Measurements from ENCODE around the gene NAA40. TPM values are rescaled to one million over a fixed set of nuclear protein-coding genes. Genes with fewer than 3 reads are reported as not detected.

Gene NAA40
- total and polyA plus RNA-seq, 2 of the 4 experiments (the other 2 are of a cell fraction), result 15.2 to 24.7 TPM

DNA sequence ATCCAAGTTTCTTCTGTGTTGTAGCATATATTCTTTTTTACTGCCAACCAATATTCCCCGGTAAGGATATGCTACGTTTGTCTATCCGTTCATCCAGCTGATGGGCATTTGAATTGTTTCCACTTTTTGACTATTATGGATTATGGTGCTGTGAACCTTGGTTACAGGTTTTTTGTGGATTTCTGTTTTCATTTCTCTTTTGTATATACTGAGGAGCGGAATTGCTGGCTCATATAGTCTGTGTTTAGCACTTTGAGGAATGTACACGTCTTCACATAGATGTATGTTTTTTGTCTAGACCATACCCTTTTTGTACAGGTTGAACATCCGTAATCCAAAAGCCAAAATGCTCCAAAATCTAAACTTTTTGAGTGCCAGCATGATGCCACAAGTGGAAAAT is 45.4 kb upstream of the NAA40 start:
- no peak overlapping the region for H2BK15ac ChIP-seq (ENCODE audit: low read depth, low read length)
- H3K4ac ChIP-seq (ENCODE audit: low read depth, low read length), result no peak overlapping the region
- no peak overlapping the region for H2BK120ac ChIP-seq (ENCODE audit: low read depth, low read length)
- H3K56ac ChIP-seq (ENCODE audit: extremely low read depth, insufficient read depth, low read length), result no peak overlapping the region
- BruUV-seq (replicated peaks), result no TSS peak
- H3K4me3 ChIP-seq (ENCODE audit: insufficient read depth, low read depth, low read length), result no peak overlapping the region
- peaks cover 22% of the 10 kb centered on the region for H3K9me1 ChIP-seq (ENCODE audit: insufficient read depth, low read length)
- no peak overlapping the region for H3K27ac ChIP-seq (ENCODE audit: insufficient read depth, low read length)
- no peak for TF ChIP-seq CTCF (conservative IDR thresholded peaks at IDR 0.05; ENCODE audit: low read depth, low read length)
- no peak for TF ChIP-seq SMC3 (IDR thresholded peaks at IDR 0.05; ENCODE audit: low read depth, low read length)
- TF ChIP-seq RFX5 (IDR thresholded peaks at IDR 0.05; ENCODE audit: low read depth, low read length), result no peak
- H2AK9ac ChIP-seq (replicated peaks; ENCODE audit: low read depth, low read length, poor library complexity), result no peak overlapping the region
- no peak for ATAC-seq (ENCODE audit: low read depth)
- H3K4me1 ChIP-seq (ENCODE audit: control insufficient read depth, insufficient read depth, low read length), result peaks cover 2% of the 10 kb centered on the region
- H3K27me3 ChIP-seq (ENCODE audit: control insufficient read depth, insufficient read depth, low read length), result no peaks in the 10 kb centered on the region
- H3K4me2 ChIP-seq (ENCODE audit: low read depth, low read length), result no peak overlapping the region
- intact Hi-C loops (cut with micrococcal nuclease), result no loop called here
- H3K9me3 ChIP-seq (ENCODE audit: control insufficient read depth, insufficient read depth, low read length), result no peaks in the 10 kb centered on the region
- WGBS, 2 experiments (ENCODE audit: extremely low coverage in 2 of 2, insufficient read length in 1 of 2), result no CpG with 5 or more reads among the region's 6 CpGs
- no peak for DNase-seq
- no peak overlapping the region for H3K23ac ChIP-seq (ENCODE audit: low read depth, low read length)
- no peak overlapping the region for H2BK5ac ChIP-seq (ENCODE audit: low read depth, low read length, poor library complexity, severe bottlenecking)
- no peak overlapping the region for H2AK5ac ChIP-seq (ENCODE audit: low read depth, low read length)
- H3K14ac ChIP-seq (replicated peaks; ENCODE audit: low read depth, low read length), result no peak overlapping the region
- in situ Hi-C loops (cut with MboI; ENCODE audit: low sequenced_read_pairs), result no loop called here
- H2AFZ ChIP-seq (replicated peaks; ENCODE audit: low read length, poor library complexity), result no peak overlapping the region
- peaks cover 31 to 77% of the 10 kb centered on the region in 2 experiments for H3K79me1 ChIP-seq (ENCODE audit: low read depth in 1 of 2, low read length in 2 of 2)
- dilution Hi-C loops (cut with HindIII; ENCODE audit: low sequenced_read_pairs, unreplicated experiment), result no loop called here
- H3K9ac ChIP-seq (ENCODE audit: low read depth, low read length), result no peak overlapping the region
- CTCF ChIA-PET, result interaction anchor here (0.7 kb wide), 1 partner anchor 52 kb away, joined by 4 read pairs; no protein-coding TSS in a partner anchor
- H4K20me1 ChIP-seq (ENCODE audit: insufficient read depth, low read length), result peaks cover 59% of the 10 kb centered on the region
- no peak overlapping the region for H4K5ac ChIP-seq (ENCODE audit: low read depth, low read length)
- H4K8ac ChIP-seq (ENCODE audit: low read depth in 2 of 2, low read length in 2 of 2), result no peak overlapping the region
- POLR2A ChIA-PET (ENCODE audit: unreplicated experiment), result no interaction called here
- H4K91ac ChIP-seq (ENCODE audit: insufficient read depth, low read depth, low read length), result no peak overlapping the region
- H2BK20ac ChIP-seq (ENCODE audit: low read depth, low read length), result no peak overlapping the region
- H3K18ac ChIP-seq (ENCODE audit: low read depth, low read length), result no peak overlapping the region
- peaks cover 25% of the 10 kb centered on the region for H3K36me3 ChIP-seq (ENCODE audit: control insufficient read depth, insufficient read depth, low read length)
